ENCODE data around the gene GRID1.

The GRID1 gene

DNA sequence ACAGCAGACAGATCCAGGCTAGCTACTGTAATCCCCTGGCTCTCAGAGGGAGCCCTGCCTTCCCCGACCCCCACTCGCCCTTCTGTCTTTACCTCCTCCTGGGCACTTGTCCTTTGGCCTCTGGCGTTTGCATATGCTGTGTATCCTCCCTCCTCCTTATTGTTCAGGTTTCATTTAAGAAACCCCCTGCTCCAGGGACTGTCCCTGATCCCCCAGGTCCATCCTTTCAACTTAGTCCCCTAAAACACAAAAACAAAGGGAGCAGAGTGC lies 25.7 kb downstream of the GRID1 start:
- Histone ChIP-seq H3K4me1 (ENCODE audit: control insufficient read depth in 1 of 2, insufficient read depth in 1 of 2, low read depth in 1 of 2, low read length in 1 of 2) (no peaks in the 10 kb centered on the region), H3K27ac (no peak overlapping the region), H3K36me3 (no peaks in the 10 kb centered on the region), H3K27me3 (no peaks in the 10 kb centered on the region), H3K4me3 (ENCODE audit: low read depth in 1 of 2, low read length in 1 of 2) (no peak overlapping the region), H3K9me3 (no peaks in the 10 kb centered on the region)
- TF ChIP-seq, protein P1, sequence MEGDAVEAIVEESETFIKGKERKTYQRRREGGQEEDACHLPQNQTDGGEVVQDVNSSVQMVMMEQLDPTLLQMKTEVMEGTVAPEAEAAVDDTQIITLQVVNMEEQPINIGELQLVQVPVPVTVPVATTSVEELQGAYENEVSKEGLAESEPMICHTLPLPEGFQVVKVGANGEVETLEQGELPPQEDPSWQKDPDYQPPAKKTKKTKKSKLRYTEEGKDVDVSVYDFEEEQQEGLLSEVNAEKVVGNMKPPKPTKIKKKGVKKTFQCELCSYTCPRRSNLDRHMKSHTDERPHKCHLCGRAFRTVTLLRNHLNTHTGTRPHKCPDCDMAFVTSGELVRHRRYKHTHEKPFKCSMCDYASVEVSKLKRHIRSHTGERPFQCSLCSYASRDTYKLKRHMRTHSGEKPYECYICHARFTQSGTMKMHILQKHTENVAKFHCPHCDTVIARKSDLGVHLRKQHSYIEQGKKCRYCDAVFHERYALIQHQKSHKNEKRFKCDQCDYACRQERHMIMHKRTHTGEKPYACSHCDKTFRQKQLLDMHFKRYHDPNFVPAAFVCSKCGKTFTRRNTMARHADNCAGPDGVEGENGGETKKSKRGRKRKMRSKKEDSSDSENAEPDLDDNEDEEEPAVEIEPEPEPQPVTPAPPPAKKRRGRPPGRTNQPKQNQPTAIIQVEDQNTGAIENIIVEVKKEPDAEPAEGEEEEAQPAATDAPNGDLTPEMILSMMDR (IDR thresholded peaks at IDR 0.05): no peak

DNA sequence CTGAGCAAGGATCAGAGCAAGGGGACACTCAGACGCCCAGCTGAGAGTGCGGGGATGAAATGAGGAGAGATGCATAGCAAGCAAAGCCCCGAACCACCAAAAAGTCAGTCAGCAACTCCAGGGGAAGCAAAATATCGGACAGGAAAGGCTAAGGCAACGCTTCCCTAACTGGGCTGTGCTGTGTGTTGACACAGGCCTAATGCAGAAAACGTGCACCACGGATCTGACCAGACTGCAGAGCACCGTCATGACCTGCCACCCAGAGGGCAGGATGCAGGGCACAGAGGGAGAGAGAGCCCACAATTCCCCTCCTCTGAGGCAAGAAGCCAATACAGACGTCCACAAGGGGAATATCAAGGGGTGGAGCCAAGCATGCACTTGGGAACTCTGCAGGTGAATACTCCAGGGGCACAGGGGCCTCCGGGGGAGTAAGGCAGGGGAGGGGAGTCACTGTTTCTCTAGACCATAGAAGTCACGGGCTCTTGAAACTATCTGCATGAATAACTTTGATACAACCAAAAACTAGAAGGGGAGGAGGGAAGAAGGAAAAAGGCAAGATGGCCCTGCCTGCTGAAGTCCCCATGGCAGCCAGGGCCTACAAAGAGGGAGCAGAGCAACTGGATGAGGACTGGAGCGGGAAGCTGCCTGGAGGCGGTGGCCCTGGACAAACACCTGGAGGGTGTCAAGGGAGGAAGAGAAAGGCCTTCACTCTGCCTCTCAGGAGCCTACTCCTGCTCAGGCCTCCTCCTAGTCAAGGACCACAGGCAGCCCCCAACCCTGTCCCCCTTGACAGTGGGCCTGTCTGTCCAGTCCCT lies 26.2 kb downstream of the GRID1 start:
- Histone ChIP-seq H3K4me1 (ENCODE audit: control insufficient read depth in 1 of 2, insufficient read depth in 1 of 2, low read depth in 1 of 2, low read length in 1 of 2) (no peaks in the 10 kb centered on the region), H3K27me3 (peaks cover 4% of the 10 kb centered on the region), H3K27ac (no peak overlapping the region), H3K36me3 (no peaks in the 10 kb centered on the region), H3K4me3 (ENCODE audit: low read depth in 1 of 2, low read length in 1 of 2) (no peak overlapping the region), H3K9me3 (no peaks in the 10 kb centered on the region)
- TF ChIP-seq, protein P1 (IDR thresholded peaks at IDR 0.05): no peak

GRCh38 chr10:86339226-86339865 lies 27.2 kb downstream of the GRID1 start:
- Histone ChIP-seq H3K27ac (no peak overlapping the region), H3K4me1 (ENCODE audit: control insufficient read depth in 1 of 2, insufficient read depth in 1 of 2, low read depth in 1 of 2, low read length in 1 of 2) (no peaks in the 10 kb centered on the region), H3K4me3 (ENCODE audit: low read depth in 1 of 2, low read length in 1 of 2) (no peak overlapping the region), H3K9me3 (no peaks in the 10 kb centered on the region), H3K27me3 (peaks cover 14% of the 10 kb centered on the region), H3K36me3 (no peaks in the 10 kb centered on the region)
- TF ChIP-seq, protein P1 (IDR thresholded peaks at IDR 0.05): no peak

DNA sequence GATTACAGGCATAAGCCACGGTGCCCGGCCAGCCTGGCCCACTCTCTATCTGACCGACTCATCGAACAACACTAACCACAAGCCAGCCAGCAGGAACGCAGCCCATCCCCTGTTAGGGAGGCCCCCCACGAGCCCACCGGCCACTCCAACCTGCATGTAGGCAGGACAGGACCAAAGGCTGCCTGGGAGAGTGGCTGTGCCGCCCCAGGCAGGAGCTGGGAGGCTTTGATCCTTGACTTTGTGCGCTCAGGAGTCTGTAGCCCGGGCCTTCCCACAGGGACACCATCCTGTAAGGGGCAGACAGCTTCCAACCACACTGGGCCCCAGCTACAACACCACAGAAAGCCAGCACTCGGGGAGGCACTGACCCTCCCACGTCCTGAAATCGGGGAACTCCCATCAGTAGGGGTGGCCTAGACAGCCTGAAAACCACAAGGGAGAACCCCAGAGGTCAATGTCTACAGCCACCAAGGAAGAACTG lies 29.4 kb downstream of the GRID1 start:
- H3K4me3 ChIP-seq (ENCODE audit: low read depth in 1 of 2, low read length in 1 of 2): no peak overlapping the region
- peaks cover 28% of the 10 kb centered on the region for H3K27me3 ChIP-seq
- no peaks in the 10 kb centered on the region for H3K36me3 ChIP-seq
- no peaks in the 10 kb centered on the region for H3K4me1 ChIP-seq (ENCODE audit: control insufficient read depth in 1 of 2, insufficient read depth in 1 of 2, low read depth in 1 of 2, low read length in 1 of 2)
- H3K9me3 ChIP-seq: no peaks in the 10 kb centered on the region
- H3K27ac ChIP-seq: no peak overlapping the region
- TF ChIP-seq, protein P1 (IDR thresholded peaks at IDR 0.05): no peak

DNA sequence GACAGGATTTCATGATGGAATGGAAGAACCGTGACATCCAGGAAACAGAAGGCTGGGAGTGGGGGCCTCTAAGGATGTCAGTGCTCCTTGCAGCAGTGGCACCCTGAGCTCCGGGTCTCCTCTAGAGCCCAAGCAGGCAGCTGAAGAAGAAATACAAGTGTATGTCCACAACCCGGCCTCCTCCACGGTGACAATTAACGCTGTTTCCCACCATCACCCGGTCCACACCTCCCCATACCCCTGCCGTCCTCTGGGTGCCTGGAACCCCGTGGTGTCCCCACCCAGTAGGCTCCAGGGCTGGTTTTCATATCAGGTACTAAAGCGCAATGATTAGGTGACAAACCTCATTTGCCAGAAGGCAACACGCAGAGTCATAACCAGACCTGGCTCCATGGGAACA lies 30.3 kb downstream of the GRID1 start:
- no peaks in the 10 kb centered on the region for H3K36me3 ChIP-seq
- no peak overlapping the region for H3K27ac ChIP-seq
- H3K4me3 ChIP-seq (ENCODE audit: low read depth in 1 of 2, low read length in 1 of 2): no peak overlapping the region
- H3K4me1 ChIP-seq (ENCODE audit: control insufficient read depth in 1 of 2, insufficient read depth in 1 of 2, low read depth in 1 of 2, low read length in 1 of 2): no peaks in the 10 kb centered on the region
- no peaks in the 10 kb centered on the region for H3K9me3 ChIP-seq
- peaks cover 28% of the 10 kb centered on the region for H3K27me3 ChIP-seq
- TF ChIP-seq, protein P1 (IDR thresholded peaks at IDR 0.05): no peak
